Gastrocnemius medialis (tissue), 4 donors: Measurements from ENCODE around the gene PRPF4. TPM values are rescaled to one million over a fixed set of nuclear protein-coding genes. Genes with fewer than 3 reads are reported as not detected.
"Not testable (repeated sequence)": the region's sequence is repeated elsewhere in the genome, so short reads cannot be mapped to it uniquely, and the experiment has no call there.

Experiments
- ATAC-seq, 2 donors: fragments of 150-250 bp; one replicate each; pipeline ENCODE4 v1.9.1; 2016
- DNase-seq, 2 donors: peaks; one replicate each; pipeline ENCODE4 v3.0.0-alpha.2; 2019
- H3K27ac ChIP-seq, 4 donors: fragments of 200-600 bp; sonication (generic); 1 replicate in 1 of 4; 2 replicates in 3 of 4; pipeline ENCODE4 v1.5.1; 2016 to 2018; ENCODE audit warnings: mild to moderate bottlenecking in 2 of 4, moderate library complexity in 1 of 4
- H3K27me3 ChIP-seq, 3 donors: fragments of 200-600 bp; sonication (generic) in 2 of 3; 1 replicate in 1 of 3; 2 replicates in 2 of 3; pipeline versions ENCODE4 v1.5.1 to v1.6.0; 2016 to 2019; ENCODE audit warnings: mild to moderate bottlenecking in 1 of 3, moderate library complexity in 1 of 3
- H3K36me3 ChIP-seq, 2 donors: fragments of 200-600 bp; sonication (generic) in 1 of 2; one replicate each; pipeline ENCODE4 v1.5.1; 2017 to 2018
- H3K4me1 ChIP-seq, 2 donors: fragments of 200-600 bp; sonication (generic) in 1 of 2; one replicate each; pipeline ENCODE4 v1.5.1; 2016 to 2017; ENCODE audit warnings: mild to moderate bottlenecking in 2 of 2
- H3K4me3 ChIP-seq, 4 donors: fragments of 200-600 bp; sonication (generic) in 3 of 4; 1 replicate in 1 of 4; 2 replicates in 3 of 4; pipeline ENCODE4 v1.5.1; 2016 to 2019; ENCODE audit warnings: mild to moderate bottlenecking in 2 of 4
- H3K9me3 ChIP-seq, 3 donors: fragments of 200-600 bp; sonication (generic) in 2 of 3; 1 replicate in 1 of 3; 2 replicates in 2 of 3; pipeline ENCODE4 v1.5.1; 2016 to 2019
- CTCF ChIP-seq, 5 experiments: fragments of 450-650 bp in 3 of 5; fragments of 200-600 bp in 2 of 5; sonication (generic) in 2 of 5; IDR thresholded peaks in 4 of 5; conservative IDR thresholded peaks in 1 of 5; 1 replicate in 4 of 5; 2 replicates in 1 of 5; pipeline ENCODE4 v1.5.1; 2016 to 2019; ENCODE audit warnings: antibody characterized with exemption in 5 of 5, mild to moderate bottlenecking in 3 of 5, moderate library complexity in 3 of 5
- POLR2A ChIP-seq, 2 donors: fragments of 450-650 bp; IDR thresholded peaks; one replicate each; pipeline ENCODE4 v1.6.1; 2017; ENCODE audit warnings: antibody characterized with exemption in 2 of 2, mild to moderate bottlenecking in 2 of 2, moderate library complexity in 2 of 2
- in situ Hi-C, 4 donors: fragments of 200-750 bp; cut with MboI; loops; one replicate each; pipeline versions ENCODE4 v1.15.0 to v1.8.0; 2017; ENCODE audit warnings: low sequenced_read_pairs in 4 of 4
- intact Hi-C: fragments of 100-400 bp; cut with DNase I; formaldehyde crosslinking; loops from one replicate; pipeline ENCODE4 v1.15.1; 2023; ENCODE audit warnings: low total_unique reads
- total RNA-seq, 4 donors: library from RNA; depleted of rRNA; stranded (reverse); fragments of >200 nt; gene quantifications; one replicate each; pipeline versions ENCODE4 v1.1.0 to v1.2.3, GENCODE V29; 2016

Gene PRPF4
- total RNA-seq, 4 donors from 2014 or later: 14.0 to 19.6 (median 16.4) TPM

- in situ Hi-C loops (no loop called here), intact Hi-C loops (no loop called here)
- DNase-seq (no peak), ATAC-seq (no peak)
- H3K9me3 ChIP-seq: no peaks in the 10 kb centered on the region
- H3K27ac ChIP-seq: no peak overlapping the region
- H3K4me1 ChIP-seq: no peaks in the 10 kb centered on the region
- no peak overlapping the region for H3K4me3 ChIP-seq
- no peaks in the 10 kb centered on the region for H3K36me3 ChIP-seq
- H3K27me3 ChIP-seq: no peaks in the 10 kb centered on the region
- TF ChIP-seq POLR2A (IDR thresholded peaks at IDR 0.05) (no peak), CTCF (IDR thresholded peaks at IDR 0.05 in 4 of 5, conservative IDR thresholded peaks at IDR 0.05 in 1 of 5) (no peak)
These were observed 29.6 kb upstream of the PRPF4 start for GRCh38 chr9:113245894-113246293.

- in situ Hi-C loops: no loop called here
- DNase-seq (no peak), ATAC-seq (no peak)
- Histone ChIP-seq H3K4me1 (no peaks in the 10 kb centered on the region), H3K27ac (no peak overlapping the region), H3K4me3 (no peak overlapping the region), H3K36me3 (no peaks in the 10 kb centered on the region), H3K27me3 (no peaks in the 10 kb centered on the region), H3K9me3 (no peaks in the 10 kb centered on the region)
- intact Hi-C loops: no loop called here
- TF ChIP-seq POLR2A (IDR thresholded peaks at IDR 0.05) (no peak), CTCF (IDR thresholded peaks at IDR 0.05 in 4 of 5, conservative IDR thresholded peaks at IDR 0.05 in 1 of 5) (no peak)
These were observed 28.5 kb upstream of the PRPF4 start for GRCh38 chr9:113246928-113247327.

GRCh38 chr9:113247640-113248039, 27.8 kb upstream of the PRPF4 start:
- ATAC-seq: no peak
- in situ Hi-C loops: no loop called here
- intact Hi-C loops: no loop called here

GRCh38 chr9:113249661-113250060, 25.8 kb upstream of the PRPF4 start:
- H3K4me1 ChIP-seq, ATAC-seq, H3K27ac ChIP-seq, H3K9me3 ChIP-seq, H3K4me3 ChIP-seq, intact Hi-C loops, DNase-seq, H3K36me3 ChIP-seq, H3K27me3 ChIP-seq: not testable (repeated sequence)
- in situ Hi-C loops: loop anchor here in 1 of 4 donors (25.0 kb wide), 1 partner anchor 413 kb away; no protein-coding TSS in a partner anchor

More at GRCh38 chr9:113247640-113248039, 27.8 kb upstream of the PRPF4 start:
- H3K4me1 ChIP-seq: no peaks in the 10 kb centered on the region
- TF ChIP-seq POLR2A (IDR thresholded peaks at IDR 0.05) (no peak), CTCF (IDR thresholded peaks at IDR 0.05 in 4 of 5, conservative IDR thresholded peaks at IDR 0.05 in 1 of 5) (no peak)
- H3K36me3 ChIP-seq: no peaks in the 10 kb centered on the region
- no peak for DNase-seq
- no peaks in the 10 kb centered on the region for H3K27me3 ChIP-seq
- H3K9me3 ChIP-seq: no peaks in the 10 kb centered on the region
- H3K4me3 ChIP-seq: no peak overlapping the region
- no peak overlapping the region for H3K27ac ChIP-seq

GRCh38 chr9:113250807-113251206, 24.7 kb upstream of the PRPF4 start:
- TF ChIP-seq POLR2A (IDR thresholded peaks at IDR 0.05) (no peak), CTCF (IDR thresholded peaks at IDR 0.05 in 4 of 5, conservative IDR thresholded peaks at IDR 0.05 in 1 of 5) (no peak)
- intact Hi-C loops: no loop called here
- in situ Hi-C loops: loop anchor here in 1 of 4 donors (25.0 kb wide), 1 partner anchor 411 kb away; no protein-coding TSS in a partner anchor

More at GRCh38 chr9:113250807-113251206, 24.7 kb upstream of the PRPF4 start:
- H3K4me1 ChIP-seq: no peaks in the 10 kb centered on the region
- no peak for DNase-seq
- H3K4me3 ChIP-seq: no peak overlapping the region
- H3K27ac ChIP-seq: no peak overlapping the region
- H3K27me3 ChIP-seq: no peaks in the 10 kb centered on the region
- no peak for ATAC-seq
- no peaks in the 10 kb centered on the region for H3K9me3 ChIP-seq
- no peaks in the 10 kb centered on the region for H3K36me3 ChIP-seq
